Effector memory CD4-positive, alpha-beta T cell (primary cell): Measurements from ENCODE around the gene PTPRD.

ENCODE experiments used
- DNase-seq, 3 donors: peaks; one replicate each; pipeline ENCODE4 v3.0.0-alpha.2; 2020
- H3K27ac ChIP-seq: 2 replicates; pipeline ENCODE4 v1.7.0; 2013; ENCODE audit warnings: mild to moderate bottlenecking, low read length, moderate library complexity; ENCODE audit not compliant: insufficient read depth, poor library complexity, severe bottlenecking
- H3K27me3 ChIP-seq: replicated peaks from 2 replicates; pipeline ENCODE4 v1.7.0; 2013; ENCODE audit warnings: mild to moderate bottlenecking, low read length; ENCODE audit not compliant: insufficient read depth, control insufficient read depth, poor library complexity, severe bottlenecking
- H3K36me3 ChIP-seq: 2 replicates; pipeline ENCODE4 v1.7.0; 2013; ENCODE audit warnings: mild to moderate bottlenecking, low read length, moderate library complexity; ENCODE audit not compliant: control insufficient read depth, insufficient read depth
- H3K4me1 ChIP-seq: 2 replicates; pipeline ENCODE4 v1.7.0; 2013; ENCODE audit warnings: low read length, mild to moderate bottlenecking; ENCODE audit not compliant: control insufficient read depth, insufficient read depth, poor library complexity, severe bottlenecking
- H3K4me3 ChIP-seq: 2 replicates; pipeline ENCODE4 v1.7.0; 2013; ENCODE audit warnings: low read length, low read depth, mild to moderate bottlenecking; ENCODE audit not compliant: insufficient read depth, poor library complexity, severe bottlenecking
- H3K9me3 ChIP-seq: 2 replicates; pipeline ENCODE4 v1.7.0; 2013; ENCODE audit warnings: mild to moderate bottlenecking, low read length, moderate library complexity; ENCODE audit not compliant: control insufficient read depth

PTPRD gene

DNA sequence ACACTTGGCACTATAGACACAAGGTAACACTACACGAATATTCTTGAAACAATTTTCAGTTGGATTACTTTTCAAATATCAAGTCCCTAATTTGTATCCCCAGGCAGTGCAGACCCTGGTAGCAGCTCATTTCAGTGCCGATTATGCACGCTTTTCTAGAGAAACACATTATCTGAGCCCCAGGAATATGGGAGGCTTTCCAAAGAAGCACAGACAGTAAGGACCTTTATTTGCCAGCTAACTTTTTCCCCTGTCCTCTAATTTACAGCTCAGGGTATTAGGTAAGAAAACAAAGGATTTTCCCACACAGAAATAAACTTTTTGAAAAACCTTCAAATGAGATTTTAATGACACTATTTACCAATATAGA, 1961.0 kb downstream of the PTPRD start:
- Histone ChIP-seq H3K4me1 (no peaks in the 10 kb centered on the region), H3K27me3 (no peaks in the 10 kb centered on the region), H3K4me3 (no peak overlapping the region), H3K9me3 (no peaks in the 10 kb centered on the region), H3K36me3 (no peaks in the 10 kb centered on the region), H3K27ac (no peak overlapping the region)
- DNase-seq = no peak

DNA sequence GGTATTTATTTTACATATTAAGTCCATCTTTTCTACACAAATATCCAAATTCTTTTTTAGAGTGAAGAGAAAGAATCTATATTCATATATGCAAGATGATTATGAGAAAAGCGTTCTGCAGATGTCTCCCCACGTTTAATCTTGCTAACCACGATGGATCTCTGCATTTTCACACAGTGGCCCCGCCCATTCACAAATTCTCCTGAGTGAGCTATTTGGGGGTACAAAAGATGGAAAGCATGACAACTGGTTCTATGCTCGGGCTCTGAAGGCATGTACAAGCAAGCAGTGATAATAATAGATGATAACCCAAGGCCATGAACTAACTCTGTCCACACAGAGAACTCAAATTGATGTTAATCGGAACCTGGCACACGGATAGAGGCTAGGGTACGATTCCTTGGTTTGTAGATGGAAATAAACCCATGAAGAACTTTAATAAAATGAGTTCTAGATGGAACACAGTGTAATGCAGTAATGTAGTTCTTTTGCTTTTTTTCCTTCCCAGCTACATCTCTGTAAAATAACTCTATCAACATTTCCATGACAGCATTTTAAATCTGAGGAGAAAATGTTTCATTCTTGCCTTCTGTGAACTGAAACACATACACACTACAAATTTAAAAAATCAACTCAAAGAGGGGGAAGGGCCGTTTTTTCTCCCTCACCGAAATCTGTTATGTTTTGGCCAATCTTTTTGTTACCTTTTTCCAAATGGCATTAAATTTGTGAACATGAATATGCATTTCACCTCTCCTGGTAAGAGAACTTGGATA, 1961.5 kb downstream of the PTPRD start:
- no peaks in the 10 kb centered on the region for H3K27me3 ChIP-seq
- H3K4me3 ChIP-seq = no peak overlapping the region
- DNase-seq = no peak
- no peaks in the 10 kb centered on the region for H3K4me1 ChIP-seq
- no peak overlapping the region for H3K27ac ChIP-seq
- H3K36me3 ChIP-seq = no peaks in the 10 kb centered on the region
- H3K9me3 ChIP-seq = no peaks in the 10 kb centered on the region

DNA sequence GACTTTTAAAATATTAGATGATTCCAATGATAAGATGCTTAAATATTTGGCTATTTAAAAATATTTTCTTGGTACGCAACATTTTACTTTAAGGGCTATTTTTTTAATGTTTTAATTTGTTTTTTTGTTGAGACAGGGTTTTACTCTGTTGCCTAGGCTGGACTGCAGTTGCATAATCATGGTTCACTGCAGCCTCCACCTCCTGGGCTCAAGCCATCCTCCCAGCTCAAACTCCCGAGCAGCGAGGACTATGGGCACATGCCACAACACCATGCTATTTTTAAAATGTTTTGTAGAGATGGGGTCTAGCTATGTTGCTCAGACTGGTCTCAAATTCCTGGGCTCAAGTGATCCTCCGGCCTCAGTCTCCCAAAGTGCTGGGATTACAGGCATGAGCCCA, 1963.0 kb downstream of the PTPRD start:
- Histone ChIP-seq H3K27me3 (no peaks in the 10 kb centered on the region), H3K4me3 (no peak overlapping the region), H3K9me3 (no peaks in the 10 kb centered on the region), H3K36me3 (no peaks in the 10 kb centered on the region), H3K4me1 (no peaks in the 10 kb centered on the region), H3K27ac (no peak overlapping the region)
- no peak for DNase-seq

DNA sequence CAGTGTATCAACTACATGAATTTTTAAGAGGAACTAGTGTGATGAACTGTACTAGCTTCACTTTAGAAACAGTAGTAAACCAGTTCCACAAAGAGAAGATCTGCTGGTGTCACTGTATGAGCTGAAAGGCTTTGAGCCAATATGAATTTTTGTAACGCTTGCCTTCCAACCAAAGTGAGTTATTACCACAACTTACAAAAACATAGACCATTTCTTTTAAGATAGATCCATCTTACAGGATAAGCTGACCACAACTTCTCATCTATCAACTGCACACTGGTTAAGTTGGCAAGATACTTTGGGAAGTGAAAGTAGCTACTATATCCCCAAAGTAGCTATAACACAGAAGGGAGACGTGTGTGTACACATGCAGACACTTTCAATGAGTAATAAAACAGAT, 1963.6 kb downstream of the PTPRD start:
- H3K4me1 ChIP-seq = no peaks in the 10 kb centered on the region
- DNase-seq = no peak
- H3K27me3 ChIP-seq = no peaks in the 10 kb centered on the region
- no peak overlapping the region for H3K4me3 ChIP-seq
- no peaks in the 10 kb centered on the region for H3K36me3 ChIP-seq
- no peak overlapping the region for H3K27ac ChIP-seq
- no peaks in the 10 kb centered on the region for H3K9me3 ChIP-seq

DNA sequence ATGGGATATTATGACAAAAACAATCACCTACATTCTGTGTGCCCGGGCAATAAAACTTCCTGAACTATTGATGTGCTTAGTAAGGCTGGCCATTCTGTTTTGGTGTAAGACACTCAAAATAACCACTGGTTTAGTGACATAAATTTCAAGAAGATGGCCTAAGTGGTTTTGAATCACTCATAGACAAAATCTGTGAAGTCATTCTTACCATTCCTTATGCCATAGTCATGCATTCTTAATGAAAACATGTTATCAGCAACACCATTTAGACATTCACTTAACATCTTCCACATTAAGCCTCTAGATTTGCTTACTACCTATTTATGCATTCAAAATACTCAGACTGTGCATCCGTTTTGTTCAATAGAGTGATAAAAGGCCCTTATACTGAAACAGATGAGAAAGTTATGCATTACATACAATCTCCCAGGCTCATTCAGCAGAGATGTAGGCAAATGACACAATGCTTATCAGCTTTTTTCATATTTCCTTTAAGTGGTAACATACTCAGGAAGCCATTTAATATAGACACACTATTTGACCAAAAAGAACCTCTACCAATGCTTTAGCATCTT, 1964.4 kb downstream of the PTPRD start:
- no peaks in the 10 kb centered on the region for H3K27me3 ChIP-seq
- no peaks in the 10 kb centered on the region for H3K9me3 ChIP-seq
- no peak for DNase-seq
- no peak overlapping the region for H3K27ac ChIP-seq
- H3K4me1 ChIP-seq = no peaks in the 10 kb centered on the region
- no peak overlapping the region for H3K4me3 ChIP-seq
- H3K36me3 ChIP-seq = no peaks in the 10 kb centered on the region

DNA sequence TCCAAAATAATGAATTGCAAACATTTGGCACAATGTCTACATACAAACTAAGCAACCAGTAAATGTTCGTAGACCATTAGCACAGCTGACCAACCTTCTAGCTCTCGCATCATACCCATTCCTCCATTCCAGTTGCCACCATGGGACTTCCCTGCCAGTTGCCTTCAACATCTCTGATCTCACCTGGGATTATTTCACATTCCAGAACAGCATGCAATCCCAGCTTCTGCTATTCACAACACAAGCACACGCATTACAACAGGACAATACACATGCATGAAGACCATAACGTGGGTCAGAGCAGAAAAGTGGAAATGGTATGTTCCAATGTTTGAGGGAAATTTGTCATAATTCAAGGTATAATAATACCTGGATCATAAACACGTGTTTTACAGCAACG, 1965.0 kb downstream of the PTPRD start:
- no peak for DNase-seq
- no peaks in the 10 kb centered on the region for H3K27me3 ChIP-seq
- no peak overlapping the region for H3K27ac ChIP-seq
- no peak overlapping the region for H3K4me3 ChIP-seq
- H3K4me1 ChIP-seq = no peaks in the 10 kb centered on the region
- no peaks in the 10 kb centered on the region for H3K9me3 ChIP-seq
- H3K36me3 ChIP-seq = no peaks in the 10 kb centered on the region

DNA sequence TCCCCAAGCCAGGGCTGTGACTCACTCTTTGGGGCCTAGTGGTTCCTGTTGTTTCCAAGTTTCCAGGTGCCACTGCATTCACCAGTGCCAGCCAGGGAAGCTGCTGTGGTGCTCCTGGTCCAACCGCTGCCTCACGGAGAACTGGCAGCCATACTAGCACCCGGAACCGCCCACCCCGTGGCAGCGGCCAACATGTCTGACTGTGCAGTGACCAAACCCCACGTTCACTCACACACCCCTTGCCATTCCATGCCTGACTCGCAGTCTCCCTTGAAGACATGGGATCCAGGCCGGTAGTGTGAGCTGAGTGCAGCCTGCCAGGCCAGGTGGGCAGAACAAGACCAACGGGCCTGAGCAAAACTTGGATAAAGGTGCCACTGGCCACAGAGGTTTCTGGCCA, 1968.2 kb downstream of the PTPRD start:
- H3K9me3 ChIP-seq = no peaks in the 10 kb centered on the region
- no peak overlapping the region for H3K27ac ChIP-seq
- H3K4me1 ChIP-seq = no peaks in the 10 kb centered on the region
- no peaks in the 10 kb centered on the region for H3K27me3 ChIP-seq
- H3K4me3 ChIP-seq = no peak overlapping the region
- DNase-seq = no peak
- no peaks in the 10 kb centered on the region for H3K36me3 ChIP-seq

DNA sequence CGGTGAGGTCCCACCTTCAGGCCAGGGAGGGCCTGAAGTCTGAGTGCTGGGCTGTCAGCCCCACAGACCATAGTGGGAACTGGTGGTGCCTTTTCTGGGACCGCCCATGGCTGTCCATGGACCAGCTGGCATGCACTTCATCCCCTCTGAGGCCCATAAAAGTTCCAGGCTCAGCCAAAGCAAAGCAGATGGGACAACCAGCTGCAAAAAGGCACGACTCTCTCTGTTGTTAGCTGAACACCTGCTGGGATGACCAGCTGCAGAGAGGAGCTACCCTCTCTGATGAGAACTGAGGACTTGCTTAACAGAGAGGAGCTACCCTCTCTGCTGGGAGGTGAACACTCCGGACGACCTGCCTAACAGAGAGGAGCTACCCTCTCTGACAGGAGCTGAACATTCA, 1968.9 kb downstream of the PTPRD start:
- H3K36me3 ChIP-seq = no peaks in the 10 kb centered on the region
- H3K27me3 ChIP-seq = no peaks in the 10 kb centered on the region
- H3K9me3 ChIP-seq = no peaks in the 10 kb centered on the region
- no peak overlapping the region for H3K27ac ChIP-seq
- H3K4me1 ChIP-seq = no peaks in the 10 kb centered on the region
- DNase-seq = no peak
- no peak overlapping the region for H3K4me3 ChIP-seq

DNA sequence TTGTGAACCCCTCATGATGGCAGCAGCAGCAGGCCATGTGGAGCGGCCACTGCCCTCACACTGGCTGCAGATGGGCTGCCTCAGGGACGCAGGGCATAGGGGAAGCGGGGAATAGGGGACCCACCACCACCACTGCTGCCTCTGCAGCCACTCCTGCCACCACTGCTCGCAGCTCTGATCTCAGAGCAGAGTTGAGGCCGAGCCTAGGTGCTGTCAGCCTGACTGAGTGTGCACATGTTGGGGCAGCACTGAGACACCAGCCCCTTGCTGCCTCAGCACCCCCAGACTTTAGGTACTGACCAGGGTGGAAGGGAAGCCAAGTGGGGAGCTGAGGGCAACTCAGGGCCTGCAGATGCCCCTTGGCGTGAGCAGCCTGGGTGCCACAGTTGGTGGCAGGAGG, 1969.3 kb downstream of the PTPRD start:
- Histone ChIP-seq H3K27ac (no peak overlapping the region), H3K36me3 (no peaks in the 10 kb centered on the region), H3K4me3 (no peak overlapping the region), H3K4me1 (no peaks in the 10 kb centered on the region), H3K27me3 (no peaks in the 10 kb centered on the region), H3K9me3 (no peaks in the 10 kb centered on the region)
- DNase-seq = no peak

DNA sequence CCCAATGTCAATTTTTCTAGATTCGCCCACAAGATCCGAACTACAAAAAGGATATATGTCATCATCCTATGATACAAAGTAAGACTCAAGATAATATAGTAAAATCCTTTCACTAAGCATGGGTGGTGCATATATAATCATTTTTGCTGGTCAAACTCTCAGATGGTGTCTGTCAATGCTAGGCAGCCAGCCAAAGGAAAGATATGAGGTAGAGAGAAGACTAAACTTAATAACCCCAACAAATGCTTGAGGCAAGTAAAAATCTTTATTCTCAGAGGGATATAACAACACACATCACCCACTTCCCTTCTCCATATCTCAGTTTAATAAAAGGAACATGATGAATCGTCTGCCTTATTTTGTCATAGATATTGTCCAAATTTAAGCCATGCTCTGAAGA, 1972.0 kb downstream of the PTPRD start:
- Histone ChIP-seq H3K9me3 (no peaks in the 10 kb centered on the region), H3K27me3 (no peaks in the 10 kb centered on the region), H3K4me3 (no peak overlapping the region), H3K27ac (no peak overlapping the region), H3K36me3 (no peaks in the 10 kb centered on the region), H3K4me1 (no peaks in the 10 kb centered on the region)
- no peak for DNase-seq
